SKM-1 (cell line): ENCODE measurements around the gene NLN.
"Not testable (repeated sequence)": the region's sequence is repeated elsewhere in the genome, so short reads cannot be mapped to it uniquely, and the experiment has no call there.

Source experiments
- DNase-seq: peaks from one replicate; lab custom pipeline; 2025; ENCODE audit not compliant: unreplicated experiment; lab: John Stamatoyannopoulos, UW

NLN gene

DNA sequence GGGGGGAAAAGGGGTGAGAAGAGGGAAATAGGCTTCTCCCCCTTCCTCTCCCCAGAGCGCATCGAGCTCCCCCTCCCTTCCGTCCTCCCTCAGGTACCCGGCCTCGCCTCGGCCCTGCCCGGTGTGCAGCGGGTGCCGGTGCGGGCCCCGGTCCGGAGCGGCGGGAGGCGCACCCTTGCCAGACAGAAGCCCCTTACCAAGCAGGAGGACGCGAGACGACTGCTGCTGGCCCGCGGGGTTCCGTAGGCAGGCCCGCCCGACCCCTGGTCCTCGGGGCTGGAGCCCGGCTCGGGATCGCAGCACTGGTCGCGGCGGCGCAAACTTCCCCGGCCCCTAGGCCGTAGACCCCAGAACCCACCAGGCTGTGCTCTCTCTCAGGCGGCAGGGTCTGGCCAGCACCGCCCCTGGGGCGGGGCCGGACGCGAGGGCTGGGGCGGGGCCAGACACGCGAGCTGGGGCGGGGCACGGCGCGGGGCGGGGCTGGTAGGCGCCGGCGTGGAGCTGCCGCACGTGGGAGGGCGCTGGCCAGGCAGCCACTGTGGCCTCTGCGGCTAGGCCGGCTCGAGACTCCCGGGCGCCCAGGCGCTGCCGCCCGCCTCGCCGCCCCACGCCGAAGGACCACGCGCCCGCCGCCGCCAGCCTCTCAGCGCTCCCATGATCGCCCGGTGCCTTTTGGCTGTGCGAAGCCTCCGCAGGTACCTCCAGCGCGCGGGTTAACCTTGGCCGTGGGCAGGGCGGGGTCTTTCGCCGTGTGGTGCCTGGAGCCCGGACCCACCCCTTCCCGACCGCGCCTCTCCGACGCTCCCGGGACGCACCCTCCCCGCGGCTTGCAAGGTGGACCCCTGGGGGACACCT is at the start of gene NLN, which contains the start of gene SGTB:
Gene NLN (plus strand): TSS at position 486 of the 855 bp plus-strand sequence. CDS start 169 bp downstream, at position 655.
Gene SGTB (minus strand): TSS at position 390 of the 855 bp plus-strand sequence. CDS start 1,302 bp downstream, outside the sequence.
- no peak for DNase-seq

GRCh38 chr5:65672796-65673195 is 49.2 kb upstream of the NLN start:
- no peak for DNase-seq

- DNase-seq: no peak
Observed at GRCh38 chr5:65674749-65675148, 47.3 kb upstream of the NLN start.

GRCh38 chr5:65676056-65676455 is 45.9 kb upstream of the NLN start:
- DNase-seq: not testable (repeated sequence)

- no peak for DNase-seq
Observed at GRCh38 chr5:65682148-65682547, 39.9 kb upstream of the NLN start.

GRCh38 chr5:65693121-65693520 is 28.9 kb upstream of the NLN start:
- no peak for DNase-seq

- DNase-seq: no peak
Observed at GRCh38 chr5:65695162-65695755, 26.7 kb upstream of the NLN start.

DNA sequence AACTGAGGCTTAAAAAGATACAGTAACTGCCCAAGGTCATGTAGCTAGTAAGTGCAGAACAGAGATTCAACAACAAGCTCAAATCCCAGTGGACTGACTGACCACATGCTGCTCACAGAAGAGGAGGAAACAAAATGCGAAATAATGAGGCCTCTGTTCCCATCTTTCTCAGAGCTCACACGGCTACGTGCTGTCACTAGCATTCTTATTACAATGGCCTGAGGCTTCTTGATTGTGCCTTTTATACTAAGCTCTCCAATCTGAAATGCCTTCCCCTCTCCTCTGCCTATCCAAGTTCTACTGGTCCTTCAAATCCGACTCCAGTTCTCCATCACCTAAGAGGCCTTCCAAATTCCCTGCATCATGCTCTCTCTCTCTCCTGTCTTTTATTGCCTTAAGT is 26.1 kb upstream of the NLN start:
- DNase-seq: no peak

DNA sequence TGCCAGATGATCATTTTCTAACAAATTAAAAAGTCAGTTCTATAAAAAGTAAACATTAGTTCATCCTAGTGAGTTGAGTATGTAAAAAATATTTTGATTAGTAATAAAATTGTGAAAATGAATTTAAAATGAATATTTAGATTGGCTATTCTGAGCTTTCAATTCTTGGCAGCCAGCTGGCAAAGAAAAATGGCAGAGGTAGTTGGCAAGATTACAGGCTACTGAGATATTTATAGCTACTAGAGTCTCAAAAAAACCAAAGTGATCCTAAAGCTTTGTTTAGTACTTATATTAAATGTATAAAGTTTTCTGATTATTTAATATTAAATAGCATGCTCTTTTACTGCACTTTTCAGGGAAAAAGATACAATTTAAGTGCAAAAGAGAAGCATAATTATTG is 25.1 kb upstream of the NLN start:
- no peak for DNase-seq

DNA sequence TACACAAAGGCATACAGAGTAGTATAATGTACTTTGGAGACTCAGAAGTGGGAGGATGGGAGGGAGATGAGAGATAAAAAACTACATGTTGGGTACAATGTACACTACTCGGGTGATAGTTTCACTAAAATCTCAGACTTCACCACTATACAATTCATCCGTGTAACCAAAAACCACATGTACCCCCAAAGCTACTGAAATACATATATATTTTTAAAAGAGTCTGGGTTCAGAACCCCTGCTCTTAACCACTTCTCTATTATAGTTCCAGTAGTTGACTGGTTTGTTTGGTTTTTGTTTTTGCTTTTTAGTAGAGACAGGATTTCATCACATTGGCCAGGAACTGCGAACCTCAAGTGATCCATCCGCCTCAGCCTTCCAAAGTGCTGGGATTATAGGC is 22.7 kb upstream of the NLN start:
- DNase-seq: no peak

DNA sequence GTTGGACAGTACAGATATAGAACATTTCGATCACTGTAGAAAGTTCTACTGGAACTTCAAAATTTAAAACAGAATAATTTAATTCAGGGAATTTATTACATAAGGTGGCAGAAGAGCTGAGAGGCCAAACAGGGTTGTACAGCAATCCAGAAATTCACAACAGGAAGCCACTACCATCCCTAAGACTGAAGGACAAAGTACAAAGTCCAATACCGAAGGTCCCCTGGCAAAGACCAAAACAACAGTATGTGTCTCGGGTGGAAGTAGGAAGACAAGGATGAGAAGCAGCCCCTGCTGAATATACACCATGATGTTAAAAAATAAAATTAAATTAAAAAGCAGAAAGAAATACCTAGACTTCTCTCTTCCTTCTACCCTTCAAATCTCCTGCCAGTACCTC is 20.0 kb upstream of the NLN start:
- no peak for DNase-seq

- DNase-seq: no peak
Observed at GRCh38 chr5:65704621-65705239, 17.3 kb upstream of the NLN start.

GRCh38 chr5:65707663-65708062 is 14.3 kb upstream of the NLN start:
- DNase-seq: no peak

DNA sequence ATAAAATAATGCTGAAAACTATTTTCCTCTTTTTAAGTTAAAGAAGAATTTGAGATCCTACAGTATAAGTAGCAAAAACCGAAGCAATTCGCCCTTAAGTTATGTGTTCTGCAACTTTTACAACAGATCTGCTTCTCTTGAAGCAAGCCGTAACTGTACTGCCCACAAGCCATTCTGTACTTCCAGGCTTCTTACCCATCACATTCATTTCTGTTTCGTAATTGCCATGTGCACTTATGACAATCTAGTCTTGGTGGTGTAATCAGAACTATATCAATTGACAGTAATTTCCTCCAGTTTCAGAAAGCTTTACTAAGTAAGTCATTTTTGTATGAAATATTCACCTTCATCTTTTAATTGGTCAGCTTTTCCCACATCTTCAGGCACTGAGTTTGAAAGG is 13.9 kb upstream of the NLN start:
- DNase-seq: no peak

DNA sequence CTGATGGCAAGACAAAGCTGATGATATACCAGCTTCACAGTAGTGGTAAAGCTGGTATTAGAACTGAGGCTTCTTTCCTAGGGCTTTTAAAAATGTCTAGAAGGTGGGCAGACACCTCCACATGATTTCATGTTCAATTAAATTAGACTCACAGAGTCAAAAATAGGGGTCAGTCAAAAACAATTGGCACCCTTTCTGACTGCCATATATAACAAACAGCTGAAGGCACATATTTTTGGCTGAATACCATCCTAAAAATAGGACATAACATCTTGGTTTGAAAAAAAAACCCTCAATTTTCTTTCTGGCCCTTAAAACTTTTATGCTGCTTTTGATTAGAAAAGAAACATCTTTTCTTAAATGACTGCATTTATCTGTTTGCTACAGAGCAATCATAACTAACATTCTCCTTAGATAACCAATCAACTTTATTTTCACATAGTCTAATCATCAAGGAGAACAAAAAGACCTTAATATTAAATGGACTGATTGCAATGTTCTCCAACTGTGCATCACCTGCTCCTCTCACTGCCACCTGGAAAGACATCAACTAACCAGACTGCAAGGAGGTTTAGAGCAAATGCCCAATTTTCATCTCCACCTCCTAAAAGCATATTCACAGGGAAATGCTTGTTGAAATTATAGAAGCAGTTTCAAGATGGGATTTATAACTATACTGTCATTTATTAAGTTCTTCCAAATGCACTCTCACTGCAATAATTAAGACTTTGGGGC is 3.3 kb upstream of the NLN start:
- no peak for DNase-seq

GRCh38 chr5:65721050-65721719 is 820 bp upstream of the NLN start:
- DNase-seq: no peak

GRCh38 chr5:65722575-65723403 is 784 bp downstream of the NLN start:
- DNase-seq: peak; percentile 37

- DNase-seq: no peak
Observed at GRCh38 chr5:65727491-65728156, 5.6 kb downstream of the NLN start.

GRCh38 chr5:65728218-65728617 is 6.2 kb downstream of the NLN start:
- no peak for DNase-seq
